ENCODE data around the gene LYPD8.
"Not testable (repeated sequence)": the region's sequence is repeated elsewhere in the genome, so short reads cannot be mapped to it uniquely, and the experiment has no call there.

The LYPD8 gene, protein sequence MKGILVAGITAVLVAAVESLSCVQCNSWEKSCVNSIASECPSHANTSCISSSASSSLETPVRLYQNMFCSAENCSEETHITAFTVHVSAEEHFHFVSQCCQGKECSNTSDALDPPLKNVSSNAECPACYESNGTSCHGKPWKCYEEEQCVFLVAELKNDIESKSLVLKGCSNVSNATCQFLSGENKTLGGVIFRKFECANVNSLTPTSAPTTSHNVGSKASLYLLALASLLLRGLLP

GRCh38 chr1:248755517-248755916 lies at the start of gene LYPD8:
Gene LYPD8, minus strand, starts transcription at chr1:248755759. Its CDS starts 4,678 bp downstream, at chr1:248751081.
- TF ChIP-seq CTCF (IDR thresholded peaks at IDR 0.05; ENCODE audit: low read depth, low read length, missing control alignments), result no peak
- H3K4me3 ChIP-seq (ENCODE audit: low read depth, low read length), result no peak within 1 kb of the TSS
- DNase-seq (ENCODE audit: low read depth), result no peak
- in situ Hi-C loops (cut with HindIII; ENCODE audit: low sequenced_read_pairs), result no loop called here

- H3K4me3 ChIP-seq (ENCODE audit: low read depth, low read length), result no peak overlapping the region
- no peak for DNase-seq (ENCODE audit: low read depth)
- no peak for TF ChIP-seq CTCF (IDR thresholded peaks at IDR 0.05; ENCODE audit: low read depth, low read length, missing control alignments)
- in situ Hi-C loops (cut with HindIII; ENCODE audit: low sequenced_read_pairs), result no loop called here
Observed at GRCh38 chr1:248804771-248805681, 49.5 kb upstream of the LYPD8 start.

- DNase-seq (ENCODE audit: low read depth); in situ Hi-C loops (cut with HindIII; ENCODE audit: low sequenced_read_pairs); H3K4me3 ChIP-seq (ENCODE audit: low read depth, low read length): not testable (repeated sequence)
Observed at GRCh38 chr1:248803501-248803900, 47.9 kb upstream of the LYPD8 start.

GRCh38 chr1:248802454-248802853 lies 46.9 kb upstream of the LYPD8 start:
- in situ Hi-C loops (cut with HindIII; ENCODE audit: low sequenced_read_pairs), result no loop called here
- TF ChIP-seq CTCF (IDR thresholded peaks at IDR 0.05; ENCODE audit: low read depth, low read length, missing control alignments), result no peak
- no peak overlapping the region for H3K4me3 ChIP-seq (ENCODE audit: low read depth, low read length)
- DNase-seq (ENCODE audit: low read depth), result no peak

- DNase-seq (ENCODE audit: low read depth), result no peak
- TF ChIP-seq CTCF (IDR thresholded peaks at IDR 0.05; ENCODE audit: low read depth, low read length, missing control alignments), result no peak
- no peak overlapping the region for H3K4me3 ChIP-seq (ENCODE audit: low read depth, low read length)
- in situ Hi-C loops (cut with HindIII; ENCODE audit: low sequenced_read_pairs), result no loop called here
Observed at GRCh38 chr1:248800459-248800858, 44.9 kb upstream of the LYPD8 start.

- no peak for DNase-seq (ENCODE audit: low read depth)
- TF ChIP-seq CTCF (IDR thresholded peaks at IDR 0.05; ENCODE audit: low read depth, low read length, missing control alignments), result no peak
- in situ Hi-C loops (cut with HindIII; ENCODE audit: low sequenced_read_pairs), result no loop called here
- no peak overlapping the region for H3K4me3 ChIP-seq (ENCODE audit: low read depth, low read length)
Observed at GRCh38 chr1:248798791-248799190, 43.2 kb upstream of the LYPD8 start.

DNA sequence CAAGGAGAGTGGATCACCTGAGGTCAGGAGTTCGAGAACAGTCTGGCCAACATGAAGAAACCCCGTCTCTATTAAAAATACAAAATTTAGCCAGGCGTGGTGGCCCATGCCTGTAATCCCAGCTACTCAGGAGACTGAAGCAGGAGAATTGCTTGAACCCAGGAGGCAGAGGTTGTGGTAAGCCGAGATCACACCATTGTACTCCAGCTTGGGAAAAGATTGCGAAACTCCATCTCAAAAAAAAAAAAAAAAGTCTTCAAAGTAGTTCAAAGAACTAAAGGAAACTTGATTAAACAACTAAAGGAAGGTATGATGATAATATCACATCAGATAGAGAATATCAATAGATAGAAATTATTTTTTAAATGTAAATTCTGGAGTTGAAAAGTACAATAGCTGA lies 39.1 kb upstream of the LYPD8 start:
- H3K4me3 ChIP-seq (ENCODE audit: low read depth, low read length); in situ Hi-C loops (cut with HindIII; ENCODE audit: low sequenced_read_pairs): not testable (repeated sequence)

More for the DNA sequence above, 39.1 kb upstream of the LYPD8 start:
- DNase-seq (ENCODE audit: low read depth), result not testable (repeated sequence)
